Left ventricle myocardium superior (tissue), 1 donor: ENCODE measurements around the gene SPATA31A6. TPM values are rescaled to one million over a fixed set of nuclear protein-coding genes. Genes with fewer than 3 reads are reported as not detected.
"Not testable (repeated sequence)": the region's sequence is repeated elsewhere in the genome, so short reads cannot be mapped to it uniquely, and the experiment has no call there.

Source experiments
- ATAC-seq: fragments of 200-7000 bp; cut with Tn5 transposase; one replicate; pipeline ENCODE4 v1.9.1; 2020; ENCODE audit warnings: mild to moderate bottlenecking, moderate library complexity
- DNase-seq: peaks from one replicate; pipeline ENCODE4 v3.0.0-alpha.2; 2020
- intact Hi-C: fragments of 100-400 bp; cut with micrococcal nuclease; formaldehyde crosslinking; loops from one replicate; pipeline ENCODE4 v1.11.0; 2022
- long read RNA-seq: library from polyadenylated mRNA; unstranded; transcript quantifications from one replicate; pipeline ENCODE4 v2.0.0, GENCODE V29; 2021
- total RNA-seq: library from RNA; stranded (reverse); fragmentation: NEBNext Ultra II Directional; extraction: Animal tissue kit (Norgen Biotek cat#: 25700); gene quantifications from one replicate; pipeline ENCODE4 v1.2.1, GENCODE V29; 2021
- donor health status: DM: no; HTN: yes; CAD: no; lungs with severe emphysema.

Gene SPATA31A6
- not detected for total RNA-seq
- long read RNA-seq = 0 reads

GRCh38 chr9:42183359-42183758 lies at the start of gene SPATA31A6:
Gene SPATA31A6 (plus strand): TSS chr9:42183659. CDS start chr9:42183688, 29 bp downstream.
- ATAC-seq, intact Hi-C loops, DNase-seq: not testable (repeated sequence)

DNA sequence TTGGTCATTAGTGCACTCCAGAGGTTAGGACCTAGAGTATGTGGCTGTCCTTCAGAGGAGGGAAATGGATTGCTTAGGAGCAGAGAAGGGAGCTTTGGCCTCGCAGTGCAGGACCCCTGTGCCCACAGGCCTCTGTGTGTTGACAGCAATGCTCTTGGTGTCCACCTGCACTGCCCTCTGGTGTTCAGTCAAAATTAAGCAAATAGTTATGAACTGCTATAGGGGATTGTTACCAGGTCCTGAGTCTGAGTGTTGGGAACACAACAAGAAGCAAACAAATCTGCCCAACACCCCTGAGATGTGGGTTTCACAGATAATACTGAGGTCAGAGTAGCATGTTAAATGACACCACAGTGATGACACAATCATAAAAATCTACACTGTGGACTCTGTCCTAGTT lies 23.2 kb upstream of the SPATA31A6 start:
- DNase-seq, intact Hi-C loops, ATAC-seq: not testable (repeated sequence)

GRCh38 chr9:42219861-42220260 lies 36.4 kb downstream of the SPATA31A6 start:
- DNase-seq, intact Hi-C loops, ATAC-seq: not testable (repeated sequence)

- intact Hi-C loops, ATAC-seq, DNase-seq: not testable (repeated sequence)
Measured at GRCh38 chr9:42223230-42223629, 39.8 kb downstream of the SPATA31A6 start.

- ATAC-seq, intact Hi-C loops: not testable (repeated sequence)
Measured at GRCh38 chr9:42233031-42233430, 49.6 kb downstream of the SPATA31A6 start.

DNA sequence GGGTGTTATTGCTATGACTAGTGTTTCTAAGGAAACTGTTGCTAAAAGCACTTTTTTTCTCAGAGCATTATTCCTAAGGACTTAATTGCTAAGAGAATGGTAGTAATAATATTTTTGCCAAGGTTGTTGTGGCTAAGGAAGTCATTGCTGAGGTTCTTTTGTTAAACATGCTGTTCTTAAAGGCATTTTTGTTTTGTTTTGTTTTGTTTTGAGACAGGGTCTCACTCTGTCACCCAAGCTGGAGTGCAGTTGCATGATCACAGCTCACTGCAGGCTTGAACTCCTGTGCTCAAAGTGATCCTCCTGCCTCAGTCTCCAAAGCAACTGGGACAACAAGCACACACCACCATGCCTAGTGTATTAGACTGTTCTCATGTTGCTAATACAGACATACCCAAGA lies 51.2 kb downstream of the SPATA31A6 start:
- intact Hi-C loops, ATAC-seq: not testable (repeated sequence)

More at GRCh38 chr9:42233031-42233430, 49.6 kb downstream of the SPATA31A6 start:
- DNase-seq = not testable (repeated sequence)

DNA sequence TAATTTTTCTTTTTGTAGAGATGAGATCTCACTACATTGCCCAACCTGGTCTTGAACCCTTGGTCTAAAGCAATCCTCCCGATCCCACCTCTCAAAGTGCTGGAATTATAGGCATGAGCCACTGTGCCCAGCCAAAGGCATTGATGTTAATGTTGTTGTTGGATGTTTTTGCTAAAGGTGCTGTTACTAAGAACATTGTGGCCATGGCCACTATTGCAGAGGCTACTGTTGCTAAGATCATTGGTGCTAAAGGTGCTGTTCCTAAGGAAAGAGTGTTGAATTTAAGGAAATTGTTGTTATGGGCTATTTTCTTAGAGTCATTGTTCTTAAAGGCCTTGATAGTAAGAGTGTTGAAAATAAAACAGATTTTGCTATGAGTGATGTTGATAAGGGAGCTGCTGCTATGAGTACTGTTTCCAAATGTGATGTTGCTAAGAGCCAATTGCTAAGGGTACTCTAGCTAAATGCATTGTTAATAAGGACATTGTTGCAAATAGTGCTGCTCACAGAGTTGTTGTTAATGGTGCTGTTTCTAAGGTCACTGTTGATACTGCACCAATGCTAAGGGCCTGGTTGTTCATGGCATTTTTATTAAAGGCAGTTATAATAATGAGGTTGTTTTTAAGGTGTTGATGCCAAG lies 52.0 kb downstream of the SPATA31A6 start:
- peak; percentile 83 for ATAC-seq
- intact Hi-C loops, DNase-seq: not testable (repeated sequence)

More for the DNA sequence above, 51.2 kb downstream of the SPATA31A6 start:
- DNase-seq = not testable (repeated sequence)

GRCh38 chr9:42236097-42236496 lies 52.6 kb downstream of the SPATA31A6 start:
- intact Hi-C loops, DNase-seq: not testable (repeated sequence)
- ATAC-seq = peak; percentile 63

DNA sequence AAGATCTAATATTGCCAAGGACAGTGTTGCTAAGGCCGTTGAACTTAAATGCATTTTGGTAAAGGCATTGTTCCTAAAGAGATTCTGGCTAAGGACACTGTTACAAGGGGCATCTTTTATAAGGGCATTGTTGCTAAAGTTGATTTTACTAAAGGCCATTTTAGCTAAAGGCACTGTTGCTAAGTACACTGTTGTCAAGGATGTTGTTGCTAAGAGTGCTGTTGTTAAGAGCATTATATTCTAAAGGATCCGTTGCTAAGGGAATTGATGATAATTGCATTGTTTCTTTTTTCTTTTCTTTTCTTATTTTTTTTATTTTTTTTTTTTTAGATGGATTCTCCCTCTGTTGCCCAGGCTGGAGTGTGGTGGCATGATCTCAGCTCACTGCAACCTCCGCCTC lies 53.9 kb downstream of the SPATA31A6 start:
- intact Hi-C loops, ATAC-seq, DNase-seq: not testable (repeated sequence)

DNA sequence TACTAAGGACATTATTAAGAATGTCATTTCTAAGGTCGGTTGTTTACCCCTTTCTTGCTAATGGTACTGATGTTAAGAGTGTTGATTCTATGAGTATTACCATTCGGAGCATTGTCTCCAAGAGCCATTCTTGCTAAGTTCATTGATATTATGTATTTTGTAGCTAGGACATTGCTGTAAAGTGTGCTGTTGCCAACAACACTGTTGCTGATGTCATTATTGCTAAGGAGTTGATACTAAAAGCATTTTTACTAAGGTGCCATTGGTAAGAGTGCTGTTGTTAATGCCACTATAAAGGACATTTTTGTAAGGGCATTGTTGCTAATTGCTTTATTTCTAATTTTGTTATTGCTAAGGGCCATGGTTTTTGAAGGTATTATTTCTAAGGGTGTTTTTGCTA lies 55.4 kb downstream of the SPATA31A6 start:
- intact Hi-C loops, DNase-seq, ATAC-seq: not testable (repeated sequence)

Other genes with a start within 250 kb of the SPATA31A6 start
- gene CNTNAP3B, start 54.2 kb upstream of the SPATA31A6 start, total RNA-seq = 7.2 TPM